Small intestine (tissue), 7 donors: Measurements from ENCODE around the gene GPR89A. TPM values are rescaled to one million over a fixed set of nuclear protein-coding genes. Genes with fewer than 3 reads are reported as not detected.

Experiments
- DNase-seq, 2 donors: peaks; one replicate each; pipeline versions ENCODE4 v3.0.0 to v3.0.0-alpha.2; 2013
- FAIRE-seq: peaks from 2 replicates; lab custom pipeline; 2012; peaks lifted over from hg19 to GRCh38; lab: Jason Lieb, UNC
- H3K27ac ChIP-seq, 3 donors: one replicate each; pipeline ENCODE4 v1.5.1; 2013; ENCODE audit warnings: low read length in 2 of 3, mild to moderate bottlenecking in 2 of 3, control low read depth in 1 of 3, inconsistent platforms in 1 of 3, low read depth in 1 of 3, moderate library complexity in 1 of 3
- H3K27me3 ChIP-seq, 3 donors: one replicate each; pipeline ENCODE4 v1.6.1; 2013; ENCODE audit warnings: low read length in 3 of 3, inconsistent platforms in 1 of 3; ENCODE audit not compliant: control insufficient read depth in 3 of 3, insufficient read depth in 3 of 3
- H3K36me3 ChIP-seq, 3 donors: one replicate each; pipeline ENCODE4 v1.6.1; 2013; ENCODE audit warnings: low read length in 3 of 3, inconsistent platforms in 1 of 3, low read depth in 1 of 3, mild to moderate bottlenecking in 1 of 3, moderate library complexity in 1 of 3; ENCODE audit not compliant: control insufficient read depth in 3 of 3, insufficient read depth in 2 of 3
- H3K4me1 ChIP-seq, 3 donors: one replicate each; pipeline ENCODE4 v1.6.1; 2013; ENCODE audit warnings: low read length in 2 of 3, inconsistent platforms in 1 of 3, low read depth in 1 of 3, mild to moderate bottlenecking in 1 of 3, moderate library complexity in 1 of 3; ENCODE audit not compliant: control insufficient read depth in 3 of 3, insufficient read depth in 2 of 3
- H3K4me3 ChIP-seq, 3 donors: one replicate each; pipeline ENCODE4 v1.5.1; 2013; ENCODE audit warnings: low read length in 3 of 3, control low read depth in 1 of 3, inconsistent platforms in 1 of 3, low read depth in 1 of 3, mild to moderate bottlenecking in 1 of 3, moderate library complexity in 1 of 3
- H3K9me3 ChIP-seq, 2 donors: one replicate each; pipeline ENCODE4 v1.6.1; 2013; ENCODE audit warnings: low read depth in 1 of 2, low read length in 1 of 2; ENCODE audit not compliant: control insufficient read depth in 2 of 2, insufficient read depth in 1 of 2
- WGBS, 3 donors: extraction: QIAGEN DNeasy Blood & Tissue Kit; methylation state at CpG; one replicate each; pipeline ENCODE4 v1.1.7; 2013; 5-methylcytosine and 5-hydroxymethylcytosine counted together
- polyA plus RNA-seq, 4 donors: library from polyadenylated mRNA; stranded (reverse) in 3 of 4; unstranded in 1 of 4; fragments of 200-250 nt in 3 of 4; fragments of 120-200 nt in 1 of 4; gene quantifications; one replicate each; pipeline versions ENCODE4 v1.2.1 to v1.2.3, GENCODE V29; 2013
- donor health status: healthy with polysubstance abuse.
- donor health status: control.
- donor health status: control.
- donor health status: Bipolar disorder and iron deficiency.
- donor health status: healthy.

Gene GPR89A
- polyA plus RNA-seq, 4 donors = 16.5 to 47.0 (median 22.7) TPM

DNA sequence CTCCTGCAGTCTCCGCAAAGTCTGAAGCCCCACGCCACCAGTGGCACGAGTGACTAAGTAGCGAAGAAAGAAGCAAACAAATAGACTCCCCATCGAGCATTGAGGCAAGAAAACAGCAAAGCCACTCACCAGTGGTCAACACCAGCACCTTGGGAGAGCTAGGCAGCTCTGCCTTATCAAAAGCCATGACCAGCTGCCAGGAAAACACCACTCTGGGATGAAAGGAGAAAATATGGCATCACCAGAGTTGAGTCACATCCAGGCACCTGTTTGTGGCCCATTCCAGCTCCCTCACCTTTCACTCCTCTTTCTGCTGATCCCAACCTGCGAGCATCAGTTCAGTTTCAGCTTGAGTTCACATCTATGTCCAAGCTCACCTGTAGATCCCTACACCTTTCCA is 82.1 kb downstream of the GPR89A start:
- H3K27ac ChIP-seq = no peak overlapping the region
- DNase-seq = no peak
- H3K4me3 ChIP-seq = no peak overlapping the region
- no peaks in the 10 kb centered on the region for H3K9me3 ChIP-seq
- H3K4me1 ChIP-seq = peaks cover 4 to 11% (median 5%) of the 10 kb centered on the region in 3 donors
- H3K36me3 ChIP-seq = peaks cover 0 to 21% (median 4%) of the 10 kb centered on the region in 3 donors
- no peaks in the 10 kb centered on the region for H3K27me3 ChIP-seq
- no peak for FAIRE-seq
- 92 to 94% (median 94%) methylated on average over 6 of the region's 6 CpGs for WGBS, 3 donors

- FAIRE-seq = no peak
Observed at GRCh38 chr1:145690587-145691558, 83.1 kb downstream of the GPR89A start.

GRCh38 chr1:145692785-145693443 is 85.1 kb downstream of the GPR89A start:
- no peak overlapping the region for H3K4me3 ChIP-seq
- no peaks in the 10 kb centered on the region for H3K27me3 ChIP-seq
- FAIRE-seq = no peak
- peaks cover 4 to 11% (median 5%) of the 10 kb centered on the region in 3 donors for H3K4me1 ChIP-seq
- H3K9me3 ChIP-seq = no peaks in the 10 kb centered on the region
- WGBS, 3 donors = 89 to 94% (median 91%) methylated on average over 11 of the region's 11 CpGs
- peaks cover 0 to 18% (median 7%) of the 10 kb centered on the region in 3 donors for H3K36me3 ChIP-seq
- H3K27ac ChIP-seq = no peak overlapping the region
- DNase-seq = no peak

More at GRCh38 chr1:145690587-145691558, 83.1 kb downstream of the GPR89A start:
- H3K27me3 ChIP-seq = no peaks in the 10 kb centered on the region
- 40 to 54% (median 42%) methylated on average over 5 of the region's 5 CpGs for WGBS, 3 donors
- H3K36me3 ChIP-seq = peaks cover 0 to 21% (median 2%) of the 10 kb centered on the region in 3 donors
- H3K27ac ChIP-seq = peak overlapping the region in 1 of 3 donors; percentile 51
- no peaks in the 10 kb centered on the region for H3K9me3 ChIP-seq
- peaks cover 4 to 11% (median 5%) of the 10 kb centered on the region in 3 donors for H3K4me1 ChIP-seq
- DNase-seq = peak; percentile 65 to 85
- no peak overlapping the region for H3K4me3 ChIP-seq

- DNase-seq = no peak
Observed at GRCh38 chr1:145695821-145696629, 88.2 kb downstream of the GPR89A start.

GRCh38 chr1:145696630-145696960 is 88.8 kb downstream of the GPR89A start:
- 95 to 97% (median 95%) methylated on average over 3 of the region's 3 CpGs for WGBS, 3 donors
- H3K4me3 ChIP-seq = no peak overlapping the region
- DNase-seq (no peak), FAIRE-seq (no peak)
- H3K27me3 ChIP-seq = no peaks in the 10 kb centered on the region
- no peaks in the 10 kb centered on the region for H3K9me3 ChIP-seq
- H3K27ac ChIP-seq = no peak overlapping the region
- H3K36me3 ChIP-seq = peaks cover 0 to 14% (median 7%) of the 10 kb centered on the region in 3 donors
- H3K4me1 ChIP-seq = peaks cover 0 to 2% (median 0%) of the 10 kb centered on the region in 3 donors

More at GRCh38 chr1:145695821-145696629, 88.2 kb downstream of the GPR89A start:
- Histone ChIP-seq H3K36me3 (peaks cover 0 to 11% (median 7%) of the 10 kb centered on the region in 3 donors), H3K9me3 (no peaks in the 10 kb centered on the region), H3K27ac (no peak overlapping the region), H3K27me3 (no peaks in the 10 kb centered on the region), H3K4me1 (peaks cover 0 to under 1% (median under 1%) of the 10 kb centered on the region in 3 donors), H3K4me3 (no peak overlapping the region)
- no peak for FAIRE-seq
- 82 to 85% (median 84%) methylated on average over 5 of the region's 5 CpGs for WGBS, 3 donors

DNA sequence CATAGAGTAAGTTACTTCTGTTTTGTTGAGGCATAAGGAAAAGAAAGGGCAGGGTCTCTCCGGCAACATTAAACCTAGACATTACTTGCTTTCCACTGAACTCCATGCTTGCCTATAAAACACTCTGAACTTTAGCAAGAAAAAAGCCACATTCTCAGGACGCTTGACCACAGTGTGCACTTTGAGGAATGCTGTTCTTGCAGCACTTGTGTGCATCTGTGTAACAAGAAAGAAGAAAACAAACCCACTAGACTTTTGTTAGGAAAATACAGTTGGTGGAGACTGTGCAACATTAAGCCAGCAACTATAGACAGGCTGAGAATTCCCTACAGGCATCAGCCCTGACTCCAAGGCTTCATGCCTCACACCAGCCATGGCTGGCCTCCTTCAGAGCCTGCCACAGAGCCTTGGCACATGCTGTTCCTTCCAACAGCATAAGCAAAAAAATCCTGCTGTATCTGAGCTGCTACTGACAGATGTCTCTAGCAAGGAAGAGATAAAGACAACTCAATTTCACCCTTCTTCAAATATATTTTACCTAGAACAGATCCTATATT is 93.6 kb downstream of the GPR89A start:
- 83 to 98% (median 92%) methylated on average over 2 of the region's 2 CpGs for WGBS, 3 donors
- H3K27ac ChIP-seq = no peak overlapping the region
- H3K27me3 ChIP-seq = no peaks in the 10 kb centered on the region
- H3K4me3 ChIP-seq = no peak overlapping the region
- FAIRE-seq (no peak), DNase-seq (no peak)
- no peaks in the 10 kb centered on the region for H3K9me3 ChIP-seq
- peaks cover 0 to 8% (median 7%) of the 10 kb centered on the region in 3 donors for H3K36me3 ChIP-seq
- peaks cover 0 to 2% (median 0%) of the 10 kb centered on the region in 3 donors for H3K4me1 ChIP-seq

DNA sequence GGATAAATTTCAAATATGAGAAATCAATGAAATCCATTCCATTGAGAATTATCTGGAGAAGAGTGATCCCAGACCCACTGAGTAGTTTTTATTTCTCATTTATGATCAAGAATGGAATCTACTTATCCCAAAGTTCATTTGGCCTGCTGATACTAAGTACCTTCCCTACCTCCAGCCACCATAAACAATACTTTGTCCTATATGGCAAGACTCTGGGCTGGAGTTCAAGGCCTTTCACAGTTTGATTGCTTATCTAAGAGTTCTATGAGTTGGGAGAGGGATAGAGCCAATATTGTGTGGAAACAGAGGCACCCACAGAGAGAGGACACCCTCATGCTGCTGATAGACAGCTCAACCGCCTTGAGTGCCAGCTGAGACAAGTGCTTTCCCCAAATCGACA is 94.3 kb downstream of the GPR89A start:
- FAIRE-seq = no peak
- Histone ChIP-seq H3K4me3 (no peak overlapping the region), H3K27ac (no peak overlapping the region), H3K36me3 (peaks cover 0 to 5% (median under 1%) of the 10 kb centered on the region in 3 donors), H3K27me3 (no peaks in the 10 kb centered on the region), H3K9me3 (no peaks in the 10 kb centered on the region), H3K4me1 (peaks cover 0 to 4% (median 2%) of the 10 kb centered on the region in 3 donors)
- WGBS, 3 donors = 71 to 84% (median 77%) methylated on average over 2 of the region's 2 CpGs
- peak in 1 of 2 donors; percentile 54 for DNase-seq
